Neuron (in vitro differentiated cells): ENCODE results near the gene FAM177A1.

Source experiments
- H2AFZ ChIP-seq: one replicate; pipeline ENCODE4 v1.6.1; 2013; ENCODE audit warnings: low read depth, mild to moderate bottlenecking, inconsistent platforms, low read length, moderate library complexity
- H3K27me3 ChIP-seq: one replicate; pipeline ENCODE4 v1.6.1; 2013; ENCODE audit warnings: low read length; ENCODE audit not compliant: insufficient read depth
- H3K36me3 ChIP-seq: one replicate; pipeline ENCODE4 v1.6.1; 2013; ENCODE audit warnings: low read length; ENCODE audit not compliant: insufficient read depth
- H3K4me1 ChIP-seq: one replicate; pipeline ENCODE4 v1.6.1; 2013; ENCODE audit warnings: low read length; ENCODE audit not compliant: insufficient read depth
- H3K4me3 ChIP-seq: 2 replicates; pipeline ENCODE4 v1.5.1; 2013; ENCODE audit warnings: mild to moderate bottlenecking, low read length, moderate library complexity
- H3K9me3 ChIP-seq: one replicate; pipeline ENCODE4 v1.6.1; 2013; ENCODE audit warnings: low read length

FAM177A1 gene

DNA sequence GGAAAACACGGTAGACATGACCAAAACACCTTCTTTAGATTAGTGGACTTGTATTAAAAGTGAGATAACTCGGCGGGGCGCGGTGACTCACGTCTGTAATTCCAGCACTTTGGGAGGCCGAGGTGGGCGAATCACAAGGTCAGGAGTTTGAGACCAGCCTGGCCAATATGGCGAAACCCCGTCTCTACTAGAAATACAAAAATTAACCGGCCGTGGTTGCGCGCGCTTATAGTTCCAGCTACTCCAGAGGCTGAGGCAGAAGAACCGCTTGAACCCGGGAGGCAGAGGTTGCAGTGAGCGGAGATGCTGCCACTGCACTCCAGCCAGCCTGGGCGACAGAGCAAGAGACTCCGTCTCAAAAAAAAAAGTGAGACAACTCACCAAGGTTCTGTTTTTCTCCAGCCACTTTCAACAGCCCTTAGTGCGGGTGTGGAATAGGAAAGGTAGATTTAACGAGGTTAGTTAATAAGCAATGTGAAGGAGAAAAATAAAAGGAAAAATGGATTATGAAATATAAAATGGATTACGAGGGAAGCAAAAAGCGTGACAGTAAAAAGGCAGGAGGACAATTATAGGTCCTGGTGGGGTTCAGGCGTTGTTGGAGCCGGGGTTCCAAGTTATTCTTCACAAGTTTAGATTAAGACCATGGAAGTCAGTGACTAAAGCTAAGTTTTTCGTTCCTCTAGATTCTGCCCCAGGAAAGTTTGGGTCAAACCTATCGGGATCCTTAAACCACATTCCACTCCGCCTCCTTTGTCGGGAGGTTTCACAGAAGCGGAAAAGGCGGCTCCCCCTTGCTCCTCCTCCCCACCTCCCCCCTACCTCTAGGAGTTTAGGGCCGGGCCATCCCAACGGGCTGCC is 75.2 kb downstream of the FAM177A1 start:
- Histone ChIP-seq H3K4me3 (peak overlapping the region; percentile 87), H3K27me3 (no peaks in the 10 kb centered on the region), H3K4me1 (peaks cover 15% of the 10 kb centered on the region), H3K36me3 (peaks cover 21% of the 10 kb centered on the region), H2AFZ (peak overlapping the region; percentile 91), H3K9me3 (peaks cover 1% of the 10 kb centered on the region)

DNA sequence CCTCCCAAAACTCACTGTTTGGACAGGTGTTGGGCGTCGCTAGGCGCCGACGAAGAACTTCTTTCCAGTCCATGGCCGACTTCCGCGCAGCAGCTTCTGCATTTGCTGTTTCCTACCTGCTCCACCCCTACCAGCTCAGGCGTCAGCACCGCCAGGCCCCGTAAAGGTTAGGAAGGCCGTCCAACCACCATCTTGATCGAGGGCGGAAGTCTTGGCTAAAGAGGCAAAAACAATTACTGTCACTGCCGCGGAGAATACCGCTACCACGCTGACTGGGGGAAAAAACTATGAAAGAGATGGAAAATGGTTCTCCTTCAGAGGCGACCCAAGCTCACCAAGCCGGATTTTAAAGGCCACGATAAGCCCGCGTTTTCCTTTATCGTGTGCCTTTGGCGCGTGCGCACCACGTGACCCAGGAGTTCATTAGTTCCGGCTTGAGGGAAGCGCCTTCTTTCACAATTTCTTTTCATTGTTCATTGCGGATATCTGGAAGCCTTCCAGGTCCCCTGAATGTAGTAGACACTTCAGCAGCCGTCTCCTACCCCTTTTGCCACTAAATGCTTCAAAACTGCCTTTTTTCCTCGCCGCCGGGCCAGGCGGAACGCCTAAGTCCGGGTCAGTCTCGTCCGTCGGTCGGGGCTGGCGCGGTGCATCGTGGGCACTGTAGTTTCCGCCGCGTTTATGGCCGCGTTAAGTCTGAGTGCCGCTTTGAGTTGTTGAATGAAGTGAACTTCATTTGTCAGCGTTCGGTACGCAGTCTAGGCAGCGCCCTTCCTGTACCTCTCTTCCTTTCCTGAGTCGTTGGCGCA is 76.0 kb downstream of the FAM177A1 start, which contains the start of the genes PPP2R3C and PRORP:
TSS of gene PPP2R3C (minus strand) at position 104 of the 809 bp plus-strand sequence. CDS start at position 73, 31 bp downstream.
TSS of gene PRORP (plus strand) at position 666 of the 809 bp plus-strand sequence. CDS start 694 bp downstream, outside the sequence.
- peak within 1 kb of the TSS; percentile 87 for H3K4me3 ChIP-seq
- peaks cover 15% of the 10 kb centered on the region for H3K4me1 ChIP-seq
- peaks cover 15% of the 10 kb centered on the region for H3K36me3 ChIP-seq
- H2AFZ ChIP-seq: peak within 1 kb of the TSS; percentile 91
- H3K9me3 ChIP-seq: peaks cover under 1% of the 10 kb centered on the region
- H3K27me3 ChIP-seq: no peaks in the 10 kb centered on the region

DNA sequence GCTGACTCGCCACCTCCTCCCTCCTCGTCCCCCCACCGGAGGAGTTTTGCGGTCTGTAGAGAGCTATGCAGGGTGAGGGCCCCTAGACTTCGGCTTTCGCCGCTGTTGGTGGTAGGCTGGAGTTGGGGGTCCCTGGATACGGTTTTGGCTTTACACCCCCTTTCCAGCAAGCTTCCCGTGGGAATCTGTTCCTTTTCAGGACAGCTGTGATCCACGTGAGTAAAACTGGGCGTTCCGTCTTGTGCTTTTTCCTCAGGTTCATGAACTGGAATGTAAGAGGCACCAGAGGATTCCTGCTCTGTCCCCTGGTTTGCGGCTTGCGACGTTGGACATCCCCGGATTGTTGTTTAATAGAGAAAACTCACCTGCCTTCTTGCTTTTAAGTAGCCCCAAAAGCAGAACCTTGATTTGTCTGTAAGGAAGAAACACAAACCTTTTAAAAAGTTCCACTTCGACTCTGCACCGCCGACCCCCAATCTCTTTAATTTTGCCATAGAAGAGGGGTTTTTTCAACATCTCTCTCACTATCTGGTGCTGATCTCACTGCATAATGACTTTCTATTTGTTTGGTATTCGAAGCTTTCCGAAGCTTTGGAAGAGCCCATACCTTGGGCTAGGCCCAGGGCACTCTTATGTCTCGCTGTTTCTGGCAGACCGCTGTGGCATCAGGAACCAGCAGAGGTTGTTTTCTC is 76.8 kb downstream of the FAM177A1 start:
- Histone ChIP-seq H3K4me3 (peak overlapping the region; percentile 87), H3K9me3 (no peaks in the 10 kb centered on the region), H3K4me1 (peaks cover 15% of the 10 kb centered on the region), H3K27me3 (no peaks in the 10 kb centered on the region), H3K36me3 (peaks cover 13% of the 10 kb centered on the region), H2AFZ (peak overlapping the region; percentile 91)

GRCh38 chr14:35123388-35123703 is 77.3 kb downstream of the FAM177A1 start:
- Histone ChIP-seq H3K9me3 (no peaks in the 10 kb centered on the region), H3K27me3 (no peaks in the 10 kb centered on the region), H3K36me3 (peaks cover 9% of the 10 kb centered on the region), H3K4me3 (peak overlapping the region; percentile 87), H2AFZ (peak overlapping the region; percentile 91), H3K4me1 (peaks cover 15% of the 10 kb centered on the region)

DNA sequence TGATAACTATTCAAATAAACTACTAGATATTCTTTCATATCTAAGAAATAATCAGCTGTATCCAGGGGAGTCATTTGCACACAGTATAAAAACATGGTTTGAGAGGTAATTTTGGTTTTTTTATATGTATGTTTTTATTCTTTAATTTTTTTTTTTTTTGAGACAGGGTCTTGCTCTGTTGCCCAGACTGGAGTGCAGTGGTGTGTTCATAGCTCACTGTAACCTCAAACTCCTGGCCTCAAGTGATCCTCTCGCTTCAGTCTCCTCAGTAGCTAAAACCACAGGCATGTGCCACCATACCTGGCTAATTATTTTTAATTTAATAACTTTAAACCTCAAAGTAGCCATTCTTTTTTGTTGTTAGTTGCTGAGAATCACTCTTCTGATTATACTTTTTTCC is 78.1 kb downstream of the FAM177A1 start:
- no peaks in the 10 kb centered on the region for H3K9me3 ChIP-seq
- H3K36me3 ChIP-seq: peaks cover 6% of the 10 kb centered on the region
- peaks cover 15% of the 10 kb centered on the region for H3K4me1 ChIP-seq
- H3K4me3 ChIP-seq: no peak overlapping the region
- no peak overlapping the region for H2AFZ ChIP-seq
- no peaks in the 10 kb centered on the region for H3K27me3 ChIP-seq
